GM12874 (cell line): ENCODE results near the gene OSBPL9.
A peak's percentile ranks its signal among the peaks of the same experiment; 100 is the strongest.

Source experiments
- CTCF ChIP-seq: IDR thresholded peaks from 2 replicates; pipeline ENCODE4 v1.5.1; 2011; ENCODE audit warnings: low read depth, mild to moderate bottlenecking, control low read depth, low read length, moderate library complexity; ENCODE audit not compliant: insufficient read depth

OSBPL9 gene

GRCh38 chr1:51621841-51622454 is 5.1 kb downstream of the OSBPL9 start:
- no peak for TF ChIP-seq CTCF

- no peak for TF ChIP-seq CTCF
These were observed 5.6 kb downstream of the OSBPL9 start for GRCh38 chr1:51622455-51622913.

- no peak for TF ChIP-seq CTCF
These were observed 6.1 kb downstream of the OSBPL9 start for GRCh38 chr1:51623025-51623424.

GRCh38 chr1:51623450-51623849 is 6.6 kb downstream of the OSBPL9 start:
- no peak for TF ChIP-seq CTCF

- no peak for TF ChIP-seq CTCF
These were observed 8.0 kb downstream of the OSBPL9 start for GRCh38 chr1:51624855-51625254.

- TF ChIP-seq CTCF, result peak; percentile 33; the same call in 1 of the 2 replicates
These were observed 10.8 kb downstream of the OSBPL9 start for GRCh38 chr1:51627672-51628071.

GRCh38 chr1:51628715-51629590 is 12.1 kb downstream of the OSBPL9 start:
- no peak for TF ChIP-seq CTCF
